Right atrium auricular region (tissue), 2 donors: ENCODE results near the gene RMI1. TPM values are rescaled to one million over a fixed set of nuclear protein-coding genes. Genes with fewer than 3 reads are reported as not detected.

Source experiments
- DNase-seq: peaks from one replicate; pipeline ENCODE4 v3.0.0-alpha.2; 2019; ENCODE audit warnings: low spot score
- H3K27ac ChIP-seq, 2 donors: fragments of 200-600 bp; sonication (generic); 1 replicate in 1 of 2; 2 replicates in 1 of 2; pipeline ENCODE4 v1.5.1; 2016 to 2019
- H3K27me3 ChIP-seq, 2 donors: fragments of 200-600 bp; sonication (generic); one replicate each; pipeline versions ENCODE4 v1.5.1 to v1.6.0; 2017 to 2019
- H3K36me3 ChIP-seq: fragments of 200-600 bp; sonication (generic); one replicate; pipeline ENCODE4 v1.5.1; 2016
- H3K4me1 ChIP-seq, 2 donors: fragments of 200-600 bp; sonication (generic); one replicate each; pipeline versions ENCODE4 v1.5.1 to v1.6.0; 2017 to 2019
- H3K4me3 ChIP-seq, 2 donors: fragments of 200-600 bp; sonication (generic); 1 replicate in 1 of 2; 2 replicates in 1 of 2; pipeline ENCODE4 v1.5.1; 2017 to 2019; ENCODE audit warnings: mild to moderate bottlenecking in 1 of 2, moderate library complexity in 1 of 2
- H3K9me3 ChIP-seq, 2 donors: fragments of 200-600 bp; sonication (generic); one replicate each; pipeline ENCODE4 v1.5.1; 2019
- total RNA-seq, 2 donors: library from RNA; depleted of rRNA; stranded (reverse); fragments of >200 nt; gene quantifications; one replicate each; pipeline ENCODE4 v1.1.0, GENCODE V29; 2016
- TF ChIP-seq, protein P1 (sequence below), 2 donors: fragments of 200-600 bp; sonication (generic); IDR thresholded peaks; one replicate each; pipeline ENCODE4 v1.5.1; 2019; ENCODE audit warnings: antibody characterized with exemption in 2 of 2

The RMI1 gene
- total RNA-seq, 2 donors from 2014 or later: 2.1 to 3.1 TPM

DNA sequence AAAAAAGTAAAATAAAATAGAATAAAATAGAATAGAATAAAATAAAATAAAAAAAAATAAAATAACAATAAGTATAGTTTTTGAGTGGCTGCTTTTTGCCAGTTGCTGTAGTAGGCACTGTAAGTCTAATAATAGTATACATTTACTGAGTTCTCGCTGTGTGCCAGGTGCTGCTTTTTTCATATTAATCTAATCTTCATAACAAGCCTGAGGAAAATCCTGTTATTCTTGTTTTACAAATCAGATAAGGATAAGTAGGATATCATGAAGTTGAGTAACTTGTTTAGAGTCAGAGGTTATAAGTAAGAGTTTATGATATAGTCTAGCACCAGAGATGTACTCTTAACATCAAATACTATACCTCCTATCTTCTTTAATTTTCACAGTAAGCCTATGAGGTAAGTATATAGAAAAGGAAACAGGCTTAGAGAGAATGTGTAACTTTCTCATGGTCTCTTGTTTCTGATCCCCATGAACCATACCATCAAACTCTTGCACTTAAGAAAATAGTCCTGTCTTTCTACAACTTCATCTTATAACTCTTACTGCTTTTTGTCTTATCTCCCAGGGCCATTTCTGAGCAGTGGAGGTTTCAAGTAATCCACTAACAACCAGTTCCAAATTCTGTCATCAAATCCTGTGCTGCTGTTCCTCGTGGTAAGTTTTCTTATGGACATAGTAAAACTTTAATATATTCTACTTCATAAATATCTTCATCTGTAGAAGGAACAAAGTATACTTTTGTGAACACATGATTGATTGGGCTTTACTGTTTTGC is 18.7 kb downstream of the RMI1 start:
- H3K4me3 ChIP-seq: no peak overlapping the region
- no peaks in the 10 kb centered on the region for H3K4me1 ChIP-seq
- no peaks in the 10 kb centered on the region for H3K27me3 ChIP-seq
- no peaks in the 10 kb centered on the region for H3K9me3 ChIP-seq
- no peaks in the 10 kb centered on the region for H3K36me3 ChIP-seq
- TF ChIP-seq, protein P1, sequence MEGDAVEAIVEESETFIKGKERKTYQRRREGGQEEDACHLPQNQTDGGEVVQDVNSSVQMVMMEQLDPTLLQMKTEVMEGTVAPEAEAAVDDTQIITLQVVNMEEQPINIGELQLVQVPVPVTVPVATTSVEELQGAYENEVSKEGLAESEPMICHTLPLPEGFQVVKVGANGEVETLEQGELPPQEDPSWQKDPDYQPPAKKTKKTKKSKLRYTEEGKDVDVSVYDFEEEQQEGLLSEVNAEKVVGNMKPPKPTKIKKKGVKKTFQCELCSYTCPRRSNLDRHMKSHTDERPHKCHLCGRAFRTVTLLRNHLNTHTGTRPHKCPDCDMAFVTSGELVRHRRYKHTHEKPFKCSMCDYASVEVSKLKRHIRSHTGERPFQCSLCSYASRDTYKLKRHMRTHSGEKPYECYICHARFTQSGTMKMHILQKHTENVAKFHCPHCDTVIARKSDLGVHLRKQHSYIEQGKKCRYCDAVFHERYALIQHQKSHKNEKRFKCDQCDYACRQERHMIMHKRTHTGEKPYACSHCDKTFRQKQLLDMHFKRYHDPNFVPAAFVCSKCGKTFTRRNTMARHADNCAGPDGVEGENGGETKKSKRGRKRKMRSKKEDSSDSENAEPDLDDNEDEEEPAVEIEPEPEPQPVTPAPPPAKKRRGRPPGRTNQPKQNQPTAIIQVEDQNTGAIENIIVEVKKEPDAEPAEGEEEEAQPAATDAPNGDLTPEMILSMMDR (IDR thresholded peaks at IDR 0.05): no peak
- no peak for DNase-seq
- no peak overlapping the region for H3K27ac ChIP-seq

DNA sequence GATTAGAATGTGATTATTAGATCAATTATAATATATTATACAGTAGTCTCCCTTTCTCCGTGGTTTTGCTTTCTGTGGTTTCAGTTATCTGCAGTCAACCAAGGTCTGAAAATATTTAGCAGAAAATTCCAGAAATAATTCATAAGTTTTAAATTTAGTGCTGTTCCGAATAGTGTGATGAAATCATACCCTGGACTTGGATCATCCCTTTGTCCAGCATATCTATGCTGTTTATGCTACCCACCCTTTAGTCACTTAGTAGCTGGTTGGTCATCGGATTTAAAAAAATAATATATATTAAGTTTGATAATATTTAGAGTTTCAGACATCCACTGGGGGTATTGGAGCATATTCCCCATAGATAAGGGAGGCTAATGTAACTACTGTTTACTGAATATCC is 19.6 kb downstream of the RMI1 start:
- no peaks in the 10 kb centered on the region for H3K36me3 ChIP-seq
- H3K27ac ChIP-seq: no peak overlapping the region
- H3K4me1 ChIP-seq: no peaks in the 10 kb centered on the region
- TF ChIP-seq, protein P1 (IDR thresholded peaks at IDR 0.05): no peak
- H3K27me3 ChIP-seq: no peaks in the 10 kb centered on the region
- no peaks in the 10 kb centered on the region for H3K9me3 ChIP-seq
- no peak for DNase-seq
- H3K4me3 ChIP-seq: no peak overlapping the region

DNA sequence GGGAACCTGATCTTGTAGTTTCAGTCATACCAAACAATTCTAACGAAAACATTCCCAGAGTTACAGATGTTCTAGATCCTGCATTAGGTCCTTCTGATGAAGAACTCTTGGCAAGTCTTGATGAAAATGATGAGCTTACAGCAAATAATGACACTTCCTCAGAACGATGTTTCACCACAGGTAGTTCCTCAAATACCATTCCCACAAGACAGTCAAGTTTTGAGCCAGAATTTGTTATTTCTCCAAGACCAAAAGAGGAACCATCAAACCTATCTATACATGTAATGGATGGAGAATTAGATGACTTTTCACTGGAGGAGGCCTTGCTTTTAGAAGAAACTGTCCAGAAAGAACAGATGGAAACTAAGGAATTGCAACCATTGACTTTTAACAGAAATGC is 21.0 kb downstream of the RMI1 start:
- Histone ChIP-seq H3K4me3 (no peak overlapping the region), H3K27me3 (no peaks in the 10 kb centered on the region), H3K9me3 (no peaks in the 10 kb centered on the region), H3K27ac (no peak overlapping the region), H3K36me3 (no peaks in the 10 kb centered on the region), H3K4me1 (no peaks in the 10 kb centered on the region)
- TF ChIP-seq, protein P1 (IDR thresholded peaks at IDR 0.05): no peak
- no peak for DNase-seq

DNA sequence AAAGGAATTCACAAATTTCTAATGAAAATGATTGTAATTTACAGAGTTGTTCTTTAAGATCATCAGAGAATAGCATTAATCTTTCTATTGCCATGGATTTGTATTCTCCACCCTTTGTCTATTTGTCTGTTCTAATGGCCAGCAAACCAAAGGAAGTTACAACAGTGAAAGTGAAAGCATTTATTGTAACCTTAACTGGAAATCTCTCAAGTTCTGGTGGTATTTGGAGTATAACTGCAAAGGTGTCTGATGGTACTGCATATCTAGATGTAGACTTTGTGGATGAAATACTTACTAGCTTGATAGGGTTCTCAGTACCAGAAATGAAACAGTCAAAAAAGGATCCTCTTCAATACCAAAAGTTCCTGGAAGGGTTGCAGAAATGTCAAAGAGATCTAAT is 21.7 kb downstream of the RMI1 start:
- no peaks in the 10 kb centered on the region for H3K36me3 ChIP-seq
- TF ChIP-seq, protein P1 (IDR thresholded peaks at IDR 0.05): no peak
- no peaks in the 10 kb centered on the region for H3K9me3 ChIP-seq
- no peaks in the 10 kb centered on the region for H3K4me1 ChIP-seq
- DNase-seq: no peak
- H3K4me3 ChIP-seq: no peak overlapping the region
- H3K27ac ChIP-seq: no peak overlapping the region
- H3K27me3 ChIP-seq: no peaks in the 10 kb centered on the region

DNA sequence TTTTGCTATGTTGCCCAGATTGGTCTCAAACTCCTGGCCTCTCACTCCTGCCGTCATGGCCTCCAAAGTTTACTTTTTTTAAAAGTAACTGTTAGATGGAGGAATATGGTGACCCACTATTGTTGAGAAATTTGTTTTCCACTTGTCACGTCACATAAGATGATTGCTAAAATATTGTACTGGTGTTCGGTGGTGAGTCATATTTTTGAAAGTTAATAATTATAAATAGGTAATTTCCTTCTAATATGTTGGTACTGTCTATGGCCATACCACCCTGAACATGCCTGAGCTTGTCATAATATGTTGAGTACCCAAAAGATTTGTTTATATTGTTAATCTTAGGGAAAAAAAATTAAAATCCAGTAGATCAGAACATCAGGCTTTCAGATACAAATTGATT is 22.6 kb downstream of the RMI1 start:
- Histone ChIP-seq H3K4me3 (no peak overlapping the region), H3K4me1 (no peaks in the 10 kb centered on the region), H3K27ac (no peak overlapping the region), H3K27me3 (no peaks in the 10 kb centered on the region), H3K36me3 (no peaks in the 10 kb centered on the region), H3K9me3 (no peaks in the 10 kb centered on the region)
- no peak for DNase-seq
- TF ChIP-seq, protein P1 (IDR thresholded peaks at IDR 0.05): no peak

DNA sequence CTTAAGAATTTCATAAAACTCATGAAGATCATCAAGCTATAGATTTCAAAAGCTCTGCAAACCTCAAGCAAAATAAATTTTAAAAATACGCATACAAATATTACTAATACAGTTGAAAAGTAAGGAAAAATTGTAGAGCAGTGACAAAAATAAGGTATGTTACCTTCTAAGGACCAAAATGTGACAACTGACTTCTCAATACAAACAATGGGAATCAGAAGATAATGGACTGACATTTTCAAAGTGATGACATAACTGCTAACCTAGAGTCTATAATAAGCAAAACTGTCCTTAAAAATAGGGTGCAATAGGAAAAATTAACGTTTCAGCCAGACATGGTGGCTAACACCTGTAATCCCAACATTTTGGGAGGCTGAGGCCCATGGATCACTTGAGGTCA is 27.1 kb downstream of the RMI1 start:
- Histone ChIP-seq H3K36me3 (no peaks in the 10 kb centered on the region), H3K4me1 (no peaks in the 10 kb centered on the region), H3K4me3 (no peak overlapping the region), H3K27ac (no peak overlapping the region), H3K9me3 (no peaks in the 10 kb centered on the region), H3K27me3 (no peaks in the 10 kb centered on the region)
- DNase-seq: no peak
- TF ChIP-seq, protein P1 (IDR thresholded peaks at IDR 0.05): no peak
